ENCODE data around the gene APBA2. TPM values are rescaled to one million over a fixed set of nuclear protein-coding genes. Genes with fewer than 3 reads are reported as not detected.

The APBA2 gene
- total and polyA plus RNA-seq, 7 donors, result 0.46 to 10.7 (median 1.5) TPM

DNA sequence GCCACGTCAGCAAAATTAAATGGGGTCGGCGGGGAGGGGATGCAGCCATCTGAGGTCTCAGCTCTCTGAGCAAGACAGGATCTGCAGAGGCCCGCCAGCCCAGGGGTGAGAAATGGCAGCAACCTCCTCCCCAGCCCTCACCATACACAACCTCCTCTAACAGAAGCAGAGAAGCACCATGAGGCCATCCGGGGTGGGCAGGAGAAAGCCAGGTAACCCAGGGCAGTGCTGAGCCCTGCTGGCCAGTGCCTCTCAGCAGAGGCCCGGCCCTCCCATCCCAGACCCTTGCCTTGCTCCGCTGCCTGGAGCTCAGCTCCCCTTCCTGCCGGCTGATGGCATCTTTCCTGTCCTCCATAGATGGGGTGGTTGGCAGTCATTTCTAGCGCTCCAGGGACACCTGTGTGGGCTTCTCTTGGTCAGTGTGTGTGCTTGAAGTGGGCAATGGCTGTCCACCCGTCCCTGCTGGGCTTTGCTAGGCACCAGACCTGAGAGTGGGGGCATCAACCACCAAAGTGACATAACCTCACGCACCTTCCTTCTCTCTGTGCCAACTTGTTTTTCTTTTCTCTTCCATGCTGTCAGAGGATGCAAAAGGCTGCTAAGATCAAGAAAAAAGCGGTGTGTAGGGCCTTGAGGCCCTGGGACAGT lies 208.0 kb downstream of the APBA2 start:
- peaks cover 0 to 10% (median 0%) of the 10 kb centered on the region in 3 donors for H3K27me3 ChIP-seq
- WGBS, 2 donors, result 84 to 86% methylated on average over 12 of the region's 12 CpGs
- DNase-seq, result peak; percentile 45
- no peak overlapping the region for H3K4me3 ChIP-seq
- intact Hi-C loops (cut with DNase I), result no loop called here
- no peak for TF ChIP-seq POLR2A (IDR thresholded peaks at IDR 0.05)
- H3K36me3 ChIP-seq, result no peaks in the 10 kb centered on the region
- no peak overlapping the region for H3K27ac ChIP-seq
- no peaks in the 10 kb centered on the region for H3K4me1 ChIP-seq
- H3K9me3 ChIP-seq, result no peaks in the 10 kb centered on the region

- WGBS, 2 donors, result 73 to 84% methylated on average over 2 of the region's 2 CpGs
- H3K27me3 ChIP-seq, result peaks cover 0 to 10% (median 0%) of the 10 kb centered on the region in 3 donors
These were observed 208.9 kb downstream of the APBA2 start for GRCh38 chr15:29094711-29095110.

DNA sequence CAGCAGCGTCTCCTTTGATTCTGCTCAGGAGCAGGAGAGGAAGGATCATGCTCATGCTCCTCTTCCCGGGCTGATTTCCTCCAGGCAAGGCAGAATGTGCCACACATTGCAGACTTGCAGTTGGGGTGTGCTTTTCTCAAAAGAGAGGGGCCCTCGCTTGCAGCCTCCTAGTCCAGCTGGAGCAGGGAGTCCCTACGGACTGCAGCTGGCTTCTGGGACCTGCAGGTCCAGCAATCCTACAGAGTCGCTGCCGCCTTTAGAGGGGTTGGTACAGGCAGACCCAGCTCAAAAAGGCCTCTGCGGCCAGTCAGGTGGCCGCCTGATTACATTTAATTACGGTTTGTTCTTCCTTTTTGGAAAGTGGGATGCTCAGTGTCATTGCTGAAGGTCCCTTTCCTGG lies 210.0 kb downstream of the APBA2 start:
- TF ChIP-seq POLR2A (IDR thresholded peaks at IDR 0.05) (no peak), EP300 (IDR thresholded peaks at IDR 0.05) (no peak), POLR2AphosphoS5 (IDR thresholded peaks at IDR 0.05) (no peak)
- TF ChIP-seq, protein P1, sequence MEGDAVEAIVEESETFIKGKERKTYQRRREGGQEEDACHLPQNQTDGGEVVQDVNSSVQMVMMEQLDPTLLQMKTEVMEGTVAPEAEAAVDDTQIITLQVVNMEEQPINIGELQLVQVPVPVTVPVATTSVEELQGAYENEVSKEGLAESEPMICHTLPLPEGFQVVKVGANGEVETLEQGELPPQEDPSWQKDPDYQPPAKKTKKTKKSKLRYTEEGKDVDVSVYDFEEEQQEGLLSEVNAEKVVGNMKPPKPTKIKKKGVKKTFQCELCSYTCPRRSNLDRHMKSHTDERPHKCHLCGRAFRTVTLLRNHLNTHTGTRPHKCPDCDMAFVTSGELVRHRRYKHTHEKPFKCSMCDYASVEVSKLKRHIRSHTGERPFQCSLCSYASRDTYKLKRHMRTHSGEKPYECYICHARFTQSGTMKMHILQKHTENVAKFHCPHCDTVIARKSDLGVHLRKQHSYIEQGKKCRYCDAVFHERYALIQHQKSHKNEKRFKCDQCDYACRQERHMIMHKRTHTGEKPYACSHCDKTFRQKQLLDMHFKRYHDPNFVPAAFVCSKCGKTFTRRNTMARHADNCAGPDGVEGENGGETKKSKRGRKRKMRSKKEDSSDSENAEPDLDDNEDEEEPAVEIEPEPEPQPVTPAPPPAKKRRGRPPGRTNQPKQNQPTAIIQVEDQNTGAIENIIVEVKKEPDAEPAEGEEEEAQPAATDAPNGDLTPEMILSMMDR (IDR thresholded peaks at IDR 0.05), result no peak
- Histone ChIP-seq H3K4me1 (no peaks in the 10 kb centered on the region), H3K27me3 (peaks cover 0 to under 1% (median 0%) of the 10 kb centered on the region in 3 donors), H3K27ac (no peak overlapping the region), H3K4me3 (no peak overlapping the region), H3K36me3 (no peaks in the 10 kb centered on the region), H3K9me3 (no peaks in the 10 kb centered on the region)
- DNase-seq, result peak; percentile 40
- intact Hi-C loops (cut with DNase I), result no loop called here
- 89 to 92% methylated on average over 9 of the region's 9 CpGs for WGBS, 2 donors

More at GRCh38 chr15:29094711-29095110, 208.9 kb downstream of the APBA2 start:
- no peak for TF ChIP-seq POLR2A (IDR thresholded peaks at IDR 0.05)
- TF ChIP-seq, protein P1 (IDR thresholded peaks at IDR 0.05), result no peak
- TF ChIP-seq POLR2AphosphoS5 (IDR thresholded peaks at IDR 0.05), result no peak
- no peak for TF ChIP-seq EP300 (IDR thresholded peaks at IDR 0.05)
- Histone ChIP-seq H3K4me1 (no peaks in the 10 kb centered on the region), H3K4me3 (no peak overlapping the region), H3K9me3 (no peaks in the 10 kb centered on the region), H3K36me3 (no peaks in the 10 kb centered on the region), H3K27ac (no peak overlapping the region)
- no peak for DNase-seq
- intact Hi-C loops (cut with DNase I), result no loop called here

DNA sequence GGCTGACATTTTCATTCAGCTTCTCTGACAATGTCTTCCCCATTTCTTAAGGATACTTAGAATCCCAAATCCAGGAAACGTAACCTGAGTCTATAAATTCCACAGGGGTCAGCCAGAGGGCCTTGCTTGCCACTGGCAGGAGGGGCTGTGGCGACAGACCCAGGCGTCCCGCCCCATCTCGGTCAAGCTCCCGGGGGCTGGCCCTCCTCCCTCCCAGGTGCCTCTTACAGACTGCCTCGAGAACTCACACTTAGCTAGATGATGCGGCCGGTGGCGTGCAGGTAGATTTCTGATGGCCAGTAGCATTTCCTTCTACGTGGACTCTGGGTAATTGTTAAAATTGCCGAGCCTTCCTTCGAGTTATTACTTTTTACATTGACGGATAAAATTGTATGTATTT lies 211.4 kb downstream of the APBA2 start:
- Histone ChIP-seq H3K9me3 (no peaks in the 10 kb centered on the region), H3K27me3 (no peaks in the 10 kb centered on the region), H3K4me3 (no peak overlapping the region), H3K36me3 (no peaks in the 10 kb centered on the region), H3K4me1 (no peaks in the 10 kb centered on the region), H3K27ac (no peak overlapping the region)
- WGBS, 2 donors, result 78 to 82% methylated on average over 14 of the region's 14 CpGs
- peak; percentile 41 for DNase-seq
- TF ChIP-seq EP300 (IDR thresholded peaks at IDR 0.05) (no peak), POLR2AphosphoS5 (IDR thresholded peaks at IDR 0.05) (no peak), POLR2A (IDR thresholded peaks at IDR 0.05) (no peak)
- TF ChIP-seq, protein P1 (IDR thresholded peaks at IDR 0.05), result no peak
- intact Hi-C loops (cut with DNase I), result no loop called here

DNA sequence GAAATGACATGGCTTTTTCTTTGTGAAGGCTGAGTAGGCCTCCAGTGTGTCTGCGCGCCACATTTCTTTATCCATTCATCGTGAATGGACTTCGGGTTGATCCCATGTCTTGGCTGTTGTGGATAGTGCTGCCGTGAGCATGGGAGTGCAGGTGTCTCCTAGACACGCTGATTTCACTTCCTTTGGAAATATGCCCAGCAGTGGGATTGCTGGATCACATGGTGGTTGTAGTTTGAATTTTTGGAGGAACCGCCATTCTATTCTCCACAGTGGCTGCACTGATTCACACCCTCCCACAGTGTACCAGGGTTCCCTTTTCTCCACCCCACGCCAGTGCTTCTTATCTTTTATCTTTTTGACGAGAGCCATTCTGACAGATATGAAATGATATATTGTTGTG lies 212.2 kb downstream of the APBA2 start:
- Histone ChIP-seq H3K27me3 (no peaks in the 10 kb centered on the region), H3K27ac (no peak overlapping the region), H3K36me3 (no peaks in the 10 kb centered on the region), H3K4me1 (no peaks in the 10 kb centered on the region), H3K9me3 (no peaks in the 10 kb centered on the region), H3K4me3 (no peak overlapping the region)
- intact Hi-C loops (cut with DNase I), result no loop called here
- WGBS, 2 donors, result 68 to 83% methylated on average over 9 of the region's 9 CpGs
- no peak for TF ChIP-seq POLR2A (IDR thresholded peaks at IDR 0.05)
- TF ChIP-seq POLR2AphosphoS5 (IDR thresholded peaks at IDR 0.05), result no peak
- TF ChIP-seq EP300 (IDR thresholded peaks at IDR 0.05), result no peak
- TF ChIP-seq, protein P1 (IDR thresholded peaks at IDR 0.05), result no peak
- peak; percentile 42 for DNase-seq

Data from sigmoid colon (tissue), 7 donors.